Liver (tissue), 9 donors: Measurements from ENCODE around the gene PRELID2. TPM values are rescaled to one million over a fixed set of nuclear protein-coding genes. Genes with fewer than 3 reads are reported as not detected.

Experiments used
- DNase-seq: peaks from one replicate; pipeline ENCODE4 v3.0.0-alpha.2; 2017; ENCODE audit warnings: low spot score
- H3K27ac ChIP-seq, 2 donors: one replicate each; pipeline ENCODE4 v1.7.0; 2013; ENCODE audit warnings: inconsistent platforms in 2 of 2, low read length in 2 of 2, control low read depth in 1 of 2, low read depth in 1 of 2, mild to moderate bottlenecking in 1 of 2
- H3K27me3 ChIP-seq, 4 donors: one replicate each; pipeline versions ENCODE4 v1.6.1 to v1.7.0; 2013; ENCODE audit warnings: low read length in 3 of 4, inconsistent platforms in 1 of 4, mild to moderate bottlenecking in 1 of 4, moderate library complexity in 1 of 4; ENCODE audit not compliant: control insufficient read depth in 4 of 4, insufficient read depth in 4 of 4
- H3K36me3 ChIP-seq, 4 donors: one replicate each; pipeline versions ENCODE4 v1.6.1 to v1.7.0; 2013; ENCODE audit warnings: low read length in 3 of 4, mild to moderate bottlenecking in 3 of 4, low read depth in 1 of 4, moderate library complexity in 1 of 4; ENCODE audit not compliant: control insufficient read depth in 4 of 4, insufficient read depth in 3 of 4
- H3K4me1 ChIP-seq, 4 donors: one replicate each; pipeline versions ENCODE4 v1.6.1 to v1.7.0; 2013; ENCODE audit warnings: low read length in 3 of 4, mild to moderate bottlenecking in 3 of 4, moderate library complexity in 1 of 4; ENCODE audit not compliant: control insufficient read depth in 4 of 4, insufficient read depth in 4 of 4
- H3K4me3 ChIP-seq, 3 donors: one replicate each; pipeline versions ENCODE4 v1.6.1 to v1.7.0; 2013; ENCODE audit warnings: low read length in 3 of 3, control low read depth in 1 of 3, low read depth in 1 of 3, mild to moderate bottlenecking in 1 of 3
- H3K9ac ChIP-seq, 2 donors: one replicate each; pipeline ENCODE4 v1.7.0; 2013; ENCODE audit warnings: low read length in 2 of 2, mild to moderate bottlenecking in 2 of 2, moderate library complexity in 2 of 2, control low read depth in 1 of 2, low read depth in 1 of 2
- H3K9me3 ChIP-seq, 4 donors: one replicate each; pipeline versions ENCODE4 v1.6.1 to v1.7.0; 2013; ENCODE audit warnings: low read length in 3 of 4; ENCODE audit not compliant: control insufficient read depth in 4 of 4
- ATF3 ChIP-seq: IDR thresholded peaks from 2 replicates; pipeline ENCODE4 v1.6.1; 2016; ENCODE audit warnings: antibody characterized with exemption
- CTCF ChIP-seq: fragments of 150-350 bp; IDR thresholded peaks from 2 replicates; pipeline ENCODE4 v1.5.1; 2017; ENCODE audit warnings: improper control_type of control experiment, low read depth, low read length; ENCODE audit not compliant: missing input control
- EGR1 ChIP-seq, 2 donors: IDR thresholded peaks; 2 replicates each; pipeline ENCODE4 v1.6.1; 2016 to 2018; ENCODE audit warnings: antibody characterized with exemption in 2 of 2, low read depth in 2 of 2
- FOXA1 ChIP-seq: IDR thresholded peaks from 2 replicates; pipeline ENCODE4 v1.6.1; 2016; ENCODE audit warnings: antibody characterized with exemption
- FOXA2 ChIP-seq: IDR thresholded peaks from 2 replicates; pipeline ENCODE4 v1.6.1; 2016; ENCODE audit warnings: antibody characterized with exemption
- JUND ChIP-seq, 2 donors: IDR thresholded peaks; 2 replicates each; pipeline ENCODE4 v1.6.1; 2016; ENCODE audit warnings: antibody characterized with exemption in 2 of 2
- MAX ChIP-seq: IDR thresholded peaks from 2 replicates; pipeline ENCODE4 v1.6.1; 2016; ENCODE audit warnings: antibody characterized with exemption
- NR2F2 ChIP-seq: IDR thresholded peaks from 2 replicates; pipeline ENCODE4 v1.6.1; 2016; ENCODE audit warnings: antibody characterized with exemption
- RAD21 ChIP-seq, 2 donors: IDR thresholded peaks; 2 replicates each; pipeline ENCODE4 v1.6.1; 2016; ENCODE audit warnings: antibody characterized with exemption in 2 of 2, mild to moderate bottlenecking in 2 of 2
- SP1 ChIP-seq: IDR thresholded peaks from 2 replicates; pipeline ENCODE4 v1.6.1; 2018; ENCODE audit warnings: antibody characterized with exemption, mild to moderate bottlenecking
- TAF1 ChIP-seq: conservative IDR thresholded peaks from 2 replicates; pipeline ENCODE4 v1.6.1; 2016; ENCODE audit warnings: antibody characterized with exemption, mild to moderate bottlenecking
- YY1 ChIP-seq: IDR thresholded peaks from 2 replicates; pipeline ENCODE4 v1.6.1; 2016; ENCODE audit warnings: antibody characterized with exemption, mild to moderate bottlenecking
- ZBTB33 ChIP-seq: IDR thresholded peaks from 2 replicates; pipeline ENCODE4 v1.6.1; 2016; ENCODE audit warnings: antibody characterized with exemption
- WGBS: extraction: QIAGEN DNeasy Blood & Tissue Kit; methylation state at CpG from one replicate; pipeline ENCODE4 v1.1.7; 2013; 5-methylcytosine and 5-hydroxymethylcytosine counted together
- polyA plus RNA-seq, 2 donors: library from polyadenylated mRNA; stranded (reverse) in 1 of 2; unstranded in 1 of 2; fragments of 200-250 nt in 1 of 2; fragments of >200 nt in 1 of 2; fragmentation: Nextera tagmentation in 1 of 2; extraction: Ambion mirVana in 1 of 2; gene quantifications; one replicate each; pipeline versions ENCODE4 v1.2.1 to v1.2.3, GENCODE V29; 2013 to 2015
- total RNA-seq, 2 donors: library from RNA; depleted of rRNA; stranded (reverse); fragments of >200 nt; gene quantifications; one replicate each; pipeline ENCODE4 v1.2.3, GENCODE V29; 2014
- donor health status: healthy.
- donor health status: healthy.
- donor health status: healthy.
- donor health status: healthy.
- donor health status: healthy.

Gene PRELID2
- total and polyA plus RNA-seq, 4 donors, result 1.1 to 24.9 (median 4.5) TPM

GRCh38 chr5:145854651-145855258 is 19.6 kb upstream of the PRELID2 start:
- peak; percentile 49 for DNase-seq
- 76% methylated on average over 2 of the region's 2 CpGs for WGBS

GRCh38 chr5:145853781-145854376 is 18.7 kb upstream of the PRELID2 start:
- H3K4me1 ChIP-seq, result no peaks in the 10 kb centered on the region
- no peak overlapping the region for H3K4me3 ChIP-seq
- no peak for DNase-seq
- no peaks in the 10 kb centered on the region for H3K9me3 ChIP-seq
- TF ChIP-seq TAF1 (no peak), ATF3 (no peak), NR2F2 (no peak), CTCF (no peak), SP1 (no peak), RAD21 (IDR thresholded peaks at IDR 0.05) (no peak), ZBTB33 (no peak), MAX (no peak), FOXA1 (no peak)
- no peak overlapping the region for H3K9ac ChIP-seq
- no peaks in the 10 kb centered on the region for H3K36me3 ChIP-seq
- WGBS, result 89% methylated on average over 3 of the region's 3 CpGs
- no peak overlapping the region for H3K27ac ChIP-seq
- no peaks in the 10 kb centered on the region for H3K27me3 ChIP-seq

More at GRCh38 chr5:145854651-145855258, 19.6 kb upstream of the PRELID2 start:
- no peaks in the 10 kb centered on the region for H3K27me3 ChIP-seq
- no peak overlapping the region for H3K27ac ChIP-seq
- no peaks in the 10 kb centered on the region for H3K4me1 ChIP-seq
- no peaks in the 10 kb centered on the region for H3K36me3 ChIP-seq
- TF ChIP-seq FOXA2, result no peak
- no peak for TF ChIP-seq EGR1 (IDR thresholded peaks at IDR 0.05; ENCODE audit: low read depth in 2 of 2)
- TF ChIP-seq RAD21 (IDR thresholded peaks at IDR 0.05), result no peak
- no peak for TF ChIP-seq NR2F2
- TF ChIP-seq JUND (IDR thresholded peaks at IDR 0.05), result no peak
- TF ChIP-seq YY1, result no peak
- TF ChIP-seq SP1, result no peak
- no peaks in the 10 kb centered on the region for H3K9me3 ChIP-seq
- no peak overlapping the region for H3K9ac ChIP-seq
- H3K4me3 ChIP-seq, result no peak overlapping the region

- no peak overlapping the region for H3K9ac ChIP-seq
- DNase-seq, result no peak
- H3K9me3 ChIP-seq, result no peaks in the 10 kb centered on the region
- no peak overlapping the region for H3K27ac ChIP-seq
- no peaks in the 10 kb centered on the region for H3K4me1 ChIP-seq
- H3K27me3 ChIP-seq, result no peaks in the 10 kb centered on the region
- no peaks in the 10 kb centered on the region for H3K36me3 ChIP-seq
- no peak overlapping the region for H3K4me3 ChIP-seq
- 85% methylated on average over 3 of the region's 3 CpGs for WGBS
- TF ChIP-seq CTCF, result no peak
- no peak for TF ChIP-seq TAF1
Observed at GRCh38 chr5:145852990-145853389, 17.8 kb upstream of the PRELID2 start.
